ENCODE measurements around the gene CHD9.

Gene CHD9

GRCh38 chr16:53097190-53097589, 42.4 kb downstream of the CHD9 start:
- DNase-seq, result no peak

- DNase-seq, result peak; percentile 91
These were observed 43.9 kb downstream of the CHD9 start for GRCh38 chr16:53098526-53099317.

- peak; percentile 99 for DNase-seq
These were observed 44.7 kb downstream of the CHD9 start for GRCh38 chr16:53099318-53100130.

- DNase-seq, result no peak
These were observed 45.4 kb downstream of the CHD9 start for GRCh38 chr16:53100131-53100748.

GRCh38 chr16:53100889-53101288, 46.1 kb downstream of the CHD9 start:
- DNase-seq, result peak; percentile 25

GRCh38 chr16:53103811-53104210, 49.0 kb downstream of the CHD9 start:
- DNase-seq, result no peak

- DNase-seq, result no peak
These were observed 50.8 kb downstream of the CHD9 start for GRCh38 chr16:53105565-53105964.

- DNase-seq, result no peak
These were observed 56.4 kb downstream of the CHD9 start for GRCh38 chr16:53111078-53111791.

GRCh38 chr16:53112015-53112414, 57.2 kb downstream of the CHD9 start:
- DNase-seq, result no peak

- DNase-seq, result no peak
These were observed 60.3 kb downstream of the CHD9 start for GRCh38 chr16:53115047-53115446.

- no peak for DNase-seq
These were observed 61.0 kb downstream of the CHD9 start for GRCh38 chr16:53115773-53116172.

GRCh38 chr16:53121043-53121620, 66.3 kb downstream of the CHD9 start:
- no peak for DNase-seq

- DNase-seq, result no peak
These were observed 66.9 kb downstream of the CHD9 start for GRCh38 chr16:53121661-53122060.

- no peak for DNase-seq
These were observed 69.0 kb downstream of the CHD9 start for GRCh38 chr16:53123747-53124146.

- no peak for DNase-seq
These were observed 71.6 kb downstream of the CHD9 start for GRCh38 chr16:53126390-53126789.

GRCh38 chr16:53129281-53130158, 74.7 kb downstream of the CHD9 start:
- DNase-seq, result peak; percentile 60

GRCh38 chr16:53130159-53131049, 75.6 kb downstream of the CHD9 start:
- DNase-seq, result peak; percentile 99

- peak; percentile 68 for DNase-seq
These were observed 76.2 kb downstream of the CHD9 start for GRCh38 chr16:53131050-53131362.

GRCh38 chr16:53131363-53132071, 76.7 kb downstream of the CHD9 start:
- DNase-seq, result peak; percentile 79

- no peak for DNase-seq
These were observed 77.6 kb downstream of the CHD9 start for GRCh38 chr16:53132406-53132805.

Measured in DMS53 (cell line).